Urinary bladder (tissue), 4 donors: ENCODE data around the gene MUC12. TPM values are rescaled to one million over a fixed set of nuclear protein-coding genes. Genes with fewer than 3 reads are reported as not detected.

Source experiments
- DNase-seq: peaks from one replicate; pipeline ENCODE4 v3.0.0-alpha.2; 2015; ENCODE audit errors: extremely low spot score
- H3K27ac ChIP-seq: one replicate; pipeline ENCODE4 v1.5.1; 2013; ENCODE audit warnings: low read depth, mild to moderate bottlenecking, moderate library complexity
- H3K36me3 ChIP-seq: one replicate; pipeline ENCODE4 v1.6.1; 2013; ENCODE audit warnings: mild to moderate bottlenecking, moderate library complexity; ENCODE audit not compliant: insufficient read depth
- H3K4me1 ChIP-seq: one replicate; pipeline ENCODE4 v1.6.1; 2013; ENCODE audit warnings: mild to moderate bottlenecking, moderate library complexity; ENCODE audit not compliant: insufficient read depth
- H3K4me3 ChIP-seq: one replicate; pipeline ENCODE4 v1.5.1; 2013; ENCODE audit warnings: low read depth, low read length
- WGBS: extraction: QIAGEN DNeasy Blood & Tissue Kit; methylation state at CpG from one replicate; pipeline ENCODE4 v1.1.7; 2013; 5-methylcytosine and 5-hydroxymethylcytosine counted together
- polyA plus RNA-seq: library from polyadenylated mRNA; stranded (reverse); fragments of 200-250 nt; gene quantifications from one replicate; pipeline ENCODE4 v1.2.3, GENCODE V29; 2013
- total RNA-seq: library from RNA; depleted of rRNA; stranded (reverse); fragments of >200 nt; gene quantifications from one replicate; pipeline ENCODE4 v1.2.3, GENCODE V29; 2014
- donor health status: healthy with polysubstance abuse.
- donor health status: healthy.

The MUC12 gene
- total and polyA plus RNA-seq, 2 donors: 1.1 to 2.1 TPM

DNA sequence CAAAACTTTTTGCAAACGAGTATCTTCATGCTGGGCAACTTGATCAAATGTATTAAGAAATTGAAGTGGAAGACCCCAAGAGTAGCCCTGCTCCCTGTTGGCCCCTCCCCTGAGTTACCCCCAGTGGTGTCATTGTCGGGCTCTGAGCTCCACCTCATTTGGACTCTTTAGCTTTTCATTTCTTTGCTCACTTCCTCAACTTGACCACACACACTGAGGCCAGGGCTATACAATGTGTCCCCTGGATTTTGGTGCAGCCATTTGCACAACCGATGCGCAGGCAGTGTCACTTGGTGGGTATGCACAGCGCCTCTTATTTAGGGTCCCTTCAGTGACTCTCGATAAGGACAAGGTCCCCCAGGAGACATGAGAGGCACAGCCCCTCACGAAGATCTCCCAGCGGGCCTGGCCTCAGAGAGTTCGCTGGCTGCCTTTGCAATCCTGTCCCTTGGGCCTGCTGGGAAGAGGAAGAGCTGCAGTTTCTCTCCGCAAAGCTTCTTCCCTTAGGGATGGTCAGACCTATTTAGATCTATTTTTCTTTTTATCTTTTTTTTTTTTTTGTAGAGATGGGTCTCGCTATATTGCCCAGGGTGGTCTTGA, 22.5 kb upstream of the MUC12 start:
- H3K4me1 ChIP-seq: no peaks in the 10 kb centered on the region
- DNase-seq: no peak
- no peak overlapping the region for H3K27ac ChIP-seq
- 84% methylated on average over 11 of the region's 11 CpGs for WGBS
- no peaks in the 10 kb centered on the region for H3K36me3 ChIP-seq
- no peak overlapping the region for H3K4me3 ChIP-seq

DNA sequence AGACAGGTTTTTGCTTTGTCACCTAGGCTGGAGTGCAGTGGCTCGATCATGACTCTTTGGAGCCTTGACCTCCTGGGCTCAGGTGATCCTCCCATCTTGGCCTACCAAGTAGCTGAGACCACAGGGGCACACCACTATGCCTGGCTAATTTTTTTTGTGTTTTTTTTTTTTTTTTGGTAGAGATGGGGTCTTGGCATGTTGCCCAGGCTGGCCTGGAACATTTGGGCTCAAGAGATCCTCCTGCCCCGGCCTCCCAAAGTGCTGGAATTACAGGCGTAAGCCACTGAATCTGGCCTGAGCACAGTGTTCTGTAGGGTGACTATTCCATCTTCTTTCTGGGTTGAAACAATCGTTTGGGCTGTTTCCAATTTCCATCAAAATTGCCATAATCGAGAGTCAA, 21.6 kb upstream of the MUC12 start:
- Histone ChIP-seq H3K4me3 (no peak overlapping the region), H3K4me1 (no peaks in the 10 kb centered on the region), H3K36me3 (no peaks in the 10 kb centered on the region), H3K27ac (no peak overlapping the region)
- 81% methylated on average over 5 of the region's 5 CpGs for WGBS
- no peak for DNase-seq

DNA sequence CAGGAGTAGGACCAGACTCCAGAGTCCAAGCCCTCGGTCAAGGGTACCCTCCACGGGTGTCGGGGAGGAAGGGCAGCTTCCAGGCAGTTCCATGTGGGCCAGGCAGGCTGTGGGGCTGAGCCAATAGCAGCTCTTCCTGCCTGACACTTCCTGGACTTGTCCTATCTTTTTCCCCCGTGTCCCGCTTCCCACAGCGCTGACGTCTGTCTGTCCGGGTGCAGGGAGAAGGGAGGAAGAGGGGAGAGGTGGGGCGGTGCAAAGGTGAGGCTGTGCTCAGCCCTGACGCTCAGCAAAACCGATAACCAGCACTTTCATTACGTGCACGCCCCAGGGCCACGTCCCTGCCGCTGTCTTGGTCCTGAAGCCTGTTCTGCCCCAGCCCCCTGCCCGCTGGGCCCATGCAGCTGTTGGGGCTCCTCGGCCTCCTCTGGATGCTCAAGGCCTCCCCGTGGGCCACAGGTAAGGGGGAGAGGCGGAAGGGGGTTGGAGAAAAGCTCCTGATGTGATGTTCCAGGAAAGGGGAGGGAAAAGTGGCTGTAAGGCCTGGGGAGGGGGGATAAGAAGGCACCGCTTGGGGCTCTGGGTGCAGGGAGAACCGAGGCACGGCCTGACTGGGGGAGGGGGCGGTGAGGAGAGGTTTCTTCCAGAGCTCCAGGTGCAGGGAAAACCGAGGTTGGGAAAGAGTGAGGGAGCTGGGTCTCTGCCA, 20.0 kb upstream of the MUC12 start, which contains the start of gene MUC3A:
TSS of gene MUC3A (plus strand) at position 308 of the 706 bp plus-strand sequence. CDS start at position 399, 91 bp downstream.
- H3K27ac ChIP-seq: no peak within 1 kb of the TSS
- H3K4me1 ChIP-seq: no peaks in the 10 kb centered on the region
- no peaks in the 10 kb centered on the region for H3K36me3 ChIP-seq
- 20% methylated on average over 24 of the region's 24 CpGs for WGBS
- H3K4me3 ChIP-seq: no peak within 1 kb of the TSS
- no peak for DNase-seq

DNA sequence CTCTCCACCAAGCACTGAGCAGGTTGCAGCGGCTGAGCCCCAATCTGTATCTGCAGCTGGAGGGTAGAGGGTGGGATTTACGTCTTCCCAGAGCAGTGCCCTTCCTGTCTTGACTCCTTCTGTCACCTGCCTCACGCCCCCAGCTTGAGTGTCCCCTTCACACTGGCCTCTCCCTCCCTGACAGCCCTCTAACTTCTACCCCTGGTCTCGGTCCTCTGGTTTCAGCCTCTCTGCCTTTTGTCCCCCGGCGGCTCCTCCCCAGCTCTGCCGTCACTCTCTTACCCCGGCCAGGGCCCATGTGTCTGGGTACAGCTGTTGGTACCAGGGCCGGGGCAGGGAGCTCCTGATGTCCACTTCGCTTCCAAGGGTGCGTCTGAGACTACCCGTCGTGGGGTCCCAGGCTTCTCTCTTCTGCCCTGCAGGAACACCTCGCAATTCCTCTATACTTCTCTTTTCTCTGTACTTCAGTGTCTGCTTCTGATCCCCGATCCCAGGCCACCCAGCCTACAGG, 19.4 kb upstream of the MUC12 start:
- no peak for DNase-seq

DNA sequence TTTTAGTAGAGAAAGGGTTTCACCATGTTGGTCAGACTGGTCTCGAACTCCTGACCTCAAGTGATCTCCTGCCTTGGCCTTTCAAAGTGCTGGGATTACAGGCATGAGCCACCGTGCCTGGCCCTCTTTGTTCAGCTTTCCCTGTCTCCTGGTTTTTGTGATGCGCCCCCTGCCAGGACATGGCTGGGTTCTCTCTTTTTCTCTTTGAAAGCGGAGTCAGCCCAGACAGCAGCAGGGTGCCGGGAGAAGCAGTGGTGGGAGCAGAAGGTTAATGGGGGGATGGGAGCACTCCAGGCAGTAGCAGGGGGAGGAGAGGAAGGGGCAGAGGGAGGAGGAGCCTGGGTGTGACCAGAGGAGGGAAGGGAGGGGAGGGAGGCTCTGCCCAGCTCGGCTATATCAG, 18.2 kb upstream of the MUC12 start:
- Histone ChIP-seq H3K27ac (no peak overlapping the region), H3K36me3 (no peaks in the 10 kb centered on the region), H3K4me3 (no peak overlapping the region), H3K4me1 (no peaks in the 10 kb centered on the region)
- DNase-seq: no peak
- WGBS: 34% methylated on average over 6 of the region's 6 CpGs

More for the DNA sequence above, 19.4 kb upstream of the MUC12 start:
- Histone ChIP-seq H3K4me1 (no peaks in the 10 kb centered on the region), H3K27ac (no peak overlapping the region), H3K4me3 (no peak overlapping the region), H3K36me3 (no peaks in the 10 kb centered on the region)
- WGBS: 45% methylated on average over 15 of the region's 15 CpGs

DNA sequence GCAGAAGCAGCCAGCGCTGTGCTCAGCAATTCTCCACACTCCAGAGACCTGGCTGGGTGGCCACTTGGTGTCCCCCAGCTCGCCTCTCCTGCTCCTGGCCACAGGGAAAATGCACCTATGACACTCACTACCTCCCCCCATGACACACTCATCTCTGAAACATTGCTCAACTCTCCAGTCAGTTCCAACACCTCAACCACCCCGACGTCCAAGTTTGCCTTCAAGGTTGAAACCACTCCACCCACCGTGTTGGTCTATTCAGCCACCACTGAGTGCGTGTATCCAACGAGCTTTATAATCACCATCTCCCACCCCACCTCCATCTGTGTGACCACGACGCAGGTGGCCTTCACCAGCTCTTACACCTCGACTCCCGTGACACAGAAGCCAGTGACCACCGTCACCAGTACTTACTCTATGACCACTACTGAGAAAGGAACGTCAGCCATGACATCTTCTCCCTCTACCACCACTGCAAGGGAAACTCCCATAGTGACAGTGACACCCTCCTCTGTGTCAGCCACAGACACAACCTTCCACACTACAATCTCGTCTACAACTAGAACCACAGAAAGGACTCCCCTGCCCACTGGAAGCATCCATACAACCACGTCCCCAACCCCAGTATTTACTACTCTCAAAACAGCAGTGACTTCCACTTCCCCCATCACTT, 17.3 kb upstream of the MUC12 start:
- WGBS: 72% methylated on average over 15 of the region's 15 CpGs
- Histone ChIP-seq H3K4me1 (no peaks in the 10 kb centered on the region), H3K36me3 (no peaks in the 10 kb centered on the region), H3K4me3 (no peak overlapping the region), H3K27ac (no peak overlapping the region)
- DNase-seq: no peak

DNA sequence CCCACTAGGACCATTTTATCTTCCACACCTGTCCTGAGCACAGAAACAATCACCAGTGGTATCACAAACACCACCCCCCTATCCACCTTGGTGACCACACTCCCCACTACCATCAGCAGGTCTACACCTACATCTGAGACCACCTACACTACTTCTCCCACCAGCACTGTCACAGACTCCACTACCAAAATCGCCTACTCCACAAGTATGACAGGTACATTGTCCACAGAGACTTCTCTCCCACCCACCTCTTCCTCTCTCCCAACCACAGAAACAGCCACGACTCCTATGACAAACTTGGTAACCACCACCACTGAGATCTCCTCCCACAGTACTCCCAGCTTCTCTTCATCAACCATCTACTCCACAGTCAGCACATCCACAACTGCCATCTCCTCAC, 16.7 kb upstream of the MUC12 start:
- no peak overlapping the region for H3K4me3 ChIP-seq
- no peak overlapping the region for H3K27ac ChIP-seq
- no peak for DNase-seq
- no peaks in the 10 kb centered on the region for H3K4me1 ChIP-seq
- WGBS: 66% methylated on average over 2 of the region's 2 CpGs
- H3K36me3 ChIP-seq: no peaks in the 10 kb centered on the region

DNA sequence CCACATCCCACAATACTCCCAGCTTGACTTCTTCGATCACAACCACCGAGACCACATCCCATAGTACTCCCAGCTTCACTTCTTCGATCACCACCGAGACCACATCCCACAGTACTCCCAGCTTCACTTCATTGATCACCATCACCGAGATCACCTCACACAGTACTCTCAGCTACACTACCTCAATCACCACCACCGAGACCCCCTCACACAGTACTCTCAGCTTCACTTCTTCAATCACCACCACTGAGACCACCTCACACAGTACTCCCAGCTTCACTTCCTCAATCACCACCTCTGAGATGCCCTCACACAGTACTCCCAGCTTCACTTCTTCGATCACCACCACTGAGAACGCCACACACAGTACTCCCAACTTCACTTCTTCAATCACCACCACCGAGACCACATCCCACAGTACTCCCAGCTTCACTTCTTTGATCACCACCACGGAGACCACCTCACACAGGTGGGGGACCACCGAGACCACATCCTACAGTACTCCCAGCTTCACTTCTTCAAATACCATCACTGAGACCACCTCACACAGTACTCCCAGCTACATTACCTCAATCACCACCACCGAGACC, 11.4 kb upstream of the MUC12 start:
- Histone ChIP-seq H3K36me3 (no peaks in the 10 kb centered on the region), H3K4me3 (no peak overlapping the region), H3K4me1 (no peaks in the 10 kb centered on the region), H3K27ac (no peak overlapping the region)
- no peak for DNase-seq
- 67% methylated on average over 12 of the region's 12 CpGs for WGBS

DNA sequence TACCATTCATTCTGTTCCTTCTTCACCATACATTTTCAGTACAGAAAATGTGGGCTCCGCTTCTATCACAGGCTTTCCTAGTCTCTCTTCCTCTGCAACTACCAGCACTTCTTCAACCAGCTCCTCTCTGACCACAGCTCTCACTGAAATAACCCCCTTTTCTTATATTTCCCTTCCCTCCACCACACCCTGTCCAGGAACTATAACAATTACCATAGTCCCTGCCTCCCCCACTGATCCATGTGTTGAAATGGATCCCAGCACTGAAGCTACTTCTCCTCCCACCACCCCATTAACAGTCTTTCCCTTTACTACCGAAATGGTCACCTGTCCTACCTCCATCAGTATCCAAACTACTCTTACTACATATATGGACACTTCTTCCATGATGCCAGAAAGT, 9.5 kb upstream of the MUC12 start:
- Histone ChIP-seq H3K36me3 (no peaks in the 10 kb centered on the region), H3K4me1 (no peaks in the 10 kb centered on the region), H3K27ac (no peak overlapping the region), H3K4me3 (no peak overlapping the region)
- WGBS: 65% methylated on average over 2 of the region's 2 CpGs
- DNase-seq: no peak

DNA sequence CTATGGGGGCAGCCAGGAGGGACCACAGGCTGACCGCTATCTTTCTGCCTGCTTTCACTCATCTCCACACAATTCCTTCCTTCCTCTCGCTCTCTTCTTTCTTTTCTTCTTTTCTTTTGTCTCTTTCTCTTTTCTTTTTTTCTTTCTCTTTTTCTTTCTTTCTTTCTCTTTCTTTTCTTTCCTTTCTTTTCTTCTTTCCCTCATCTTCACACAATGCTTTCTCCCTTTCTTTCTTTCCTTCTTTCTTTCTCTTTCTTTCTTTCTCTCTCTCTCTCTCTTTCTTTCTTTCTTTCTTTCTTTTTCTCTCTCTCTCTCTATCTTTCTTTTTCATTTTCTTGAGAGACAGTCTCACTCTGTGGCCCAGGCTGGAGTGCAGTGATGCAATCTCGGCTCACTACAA, 6.8 kb upstream of the MUC12 start:
- Histone ChIP-seq H3K27ac (no peak overlapping the region), H3K36me3 (no peaks in the 10 kb centered on the region), H3K4me1 (no peaks in the 10 kb centered on the region), H3K4me3 (no peak overlapping the region)
- DNase-seq: no peak
- WGBS: 82% methylated on average over 3 of the region's 3 CpGs

DNA sequence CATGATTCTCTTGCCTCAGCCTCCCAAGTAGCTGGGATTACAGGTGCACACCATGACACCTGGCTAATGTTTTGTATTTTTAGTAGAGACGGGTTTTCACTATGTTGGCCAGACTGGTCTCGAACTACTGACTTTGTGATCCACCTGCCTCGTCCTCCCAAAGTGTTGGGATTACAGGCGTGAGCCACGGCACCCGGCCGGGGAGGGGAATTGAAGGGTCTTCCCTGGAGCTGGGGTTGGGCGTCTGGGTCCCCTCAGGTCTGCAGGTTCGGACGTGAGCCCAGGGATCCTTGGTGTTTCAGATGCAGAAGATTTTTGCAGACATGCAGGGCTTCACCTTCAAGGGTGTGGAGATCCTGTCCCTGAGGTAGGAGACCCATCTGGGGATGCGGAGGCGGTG, 6.0 kb upstream of the MUC12 start:
- Histone ChIP-seq H3K27ac (no peak overlapping the region), H3K4me1 (no peaks in the 10 kb centered on the region), H3K4me3 (no peak overlapping the region), H3K36me3 (no peaks in the 10 kb centered on the region)
- DNase-seq: no peak
- 75% methylated on average over 12 of the region's 12 CpGs for WGBS

DNA sequence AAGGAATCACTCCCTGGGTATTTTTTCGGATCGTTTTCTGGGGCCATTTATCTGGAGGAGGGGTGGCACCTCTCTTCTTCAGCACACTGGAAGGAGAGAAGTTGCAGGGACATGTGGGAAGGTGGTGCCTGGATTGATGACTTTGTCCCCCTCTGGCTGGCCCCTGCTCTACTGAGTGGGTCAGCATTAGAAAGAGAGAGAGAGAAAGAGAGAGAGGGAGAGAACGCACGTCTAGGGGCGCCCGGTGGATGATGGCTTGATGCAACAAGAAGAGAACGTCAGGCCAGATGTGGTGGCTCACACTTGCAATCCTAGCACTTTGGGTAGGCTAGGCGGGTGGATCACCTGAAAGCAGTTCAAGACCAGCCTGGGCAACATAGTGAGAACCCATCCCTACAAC, 5.5 kb upstream of the MUC12 start:
- 78% methylated on average over 8 of the region's 8 CpGs for WGBS

DNA sequence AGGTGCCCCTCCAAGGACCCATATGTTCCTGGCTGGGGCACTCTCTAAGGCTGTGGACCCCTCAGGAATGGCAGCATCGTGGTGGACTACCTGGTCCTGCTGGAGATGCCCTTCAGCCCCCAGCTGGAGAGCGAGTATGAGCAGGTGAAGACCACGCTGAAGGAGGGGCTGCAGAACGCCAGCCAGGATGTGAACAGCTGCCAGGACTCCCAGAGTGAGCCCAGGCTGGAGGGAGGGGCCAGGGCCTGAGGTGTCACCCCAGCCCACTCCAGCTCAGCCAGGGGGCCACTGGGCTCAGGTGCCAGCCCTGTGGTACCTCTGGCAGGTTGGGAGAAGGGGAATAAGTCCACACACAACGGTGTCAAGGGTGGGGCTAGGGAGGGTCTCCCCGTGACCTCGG, 4.7 kb upstream of the MUC12 start:
- DNase-seq: no peak
- Histone ChIP-seq H3K4me3 (no peak overlapping the region), H3K4me1 (no peaks in the 10 kb centered on the region), H3K27ac (no peak overlapping the region), H3K36me3 (no peaks in the 10 kb centered on the region)
- WGBS: 40% methylated on average over 7 of the region's 7 CpGs

More for the DNA sequence above, 5.5 kb upstream of the MUC12 start:
- Histone ChIP-seq H3K4me3 (no peak overlapping the region), H3K4me1 (no peaks in the 10 kb centered on the region), H3K36me3 (no peaks in the 10 kb centered on the region), H3K27ac (no peak overlapping the region)
- DNase-seq: no peak
